Iris pigment epithelial cell (primary cell): Measurements from ENCODE around the gene RGS19.
"Not testable (repeated sequence)": the region's sequence is repeated elsewhere in the genome, so short reads cannot be mapped to it uniquely, and the experiment has no call there.

Experiments
- DNase-seq: peaks from one replicate; pipeline ENCODE4 v3.0.0-alpha.2; 2011; ENCODE audit warnings: low read depth

RGS19 gene

GRCh38 chr20:64095455-64095854 lies 16.1 kb upstream of the RGS19 start:
- DNase-seq, result no peak

- DNase-seq, result no peak
These were observed 13.7 kb upstream of the RGS19 start for GRCh38 chr20:64093013-64093503.

GRCh38 chr20:64092258-64093012 lies 13.1 kb upstream of the RGS19 start:
- DNase-seq, result no peak

- no peak for DNase-seq
These were observed 12.5 kb upstream of the RGS19 start for GRCh38 chr20:64091770-64092169.

GRCh38 chr20:64091340-64091739 lies 12.0 kb upstream of the RGS19 start:
- DNase-seq, result no peak

GRCh38 chr20:64090165-64090564 lies 10.8 kb upstream of the RGS19 start:
- DNase-seq, result no peak

- DNase-seq, result not testable (repeated sequence)
These were observed 9.3 kb upstream of the RGS19 start for GRCh38 chr20:64088586-64088985.

- not testable (repeated sequence) for DNase-seq
These were observed 8.0 kb upstream of the RGS19 start for GRCh38 chr20:64087226-64087825.

GRCh38 chr20:64086801-64087200 lies 7.5 kb upstream of the RGS19 start:
- DNase-seq, result no peak

- no peak for DNase-seq
These were observed 5.4 kb upstream of the RGS19 start for GRCh38 chr20:64084685-64085152.

GRCh38 chr20:64083804-64084684 lies 4.7 kb upstream of the RGS19 start, which contains the start of gene LKAAEAR1:
LKAAEAR1 (minus strand) TSS chr20:64084398; CDS start chr20:64084219, 179 bp downstream.
- DNase-seq, result no peak

- DNase-seq, result peak; percentile 84
These were observed 4.1 kb upstream of the RGS19 start for GRCh38 chr20:64083378-64083803.

- no peak for DNase-seq
These were observed 3.6 kb upstream of the RGS19 start for GRCh38 chr20:64082820-64083377.

GRCh38 chr20:64082126-64082731 lies 2.9 kb upstream of the RGS19 start:
- no peak for DNase-seq

- no peak for DNase-seq
These were observed 2.3 kb upstream of the RGS19 start for GRCh38 chr20:64081624-64081964.

GRCh38 chr20:64080813-64081623 lies 1.7 kb upstream of the RGS19 start:
- DNase-seq, result no peak

- DNase-seq, result peak; percentile 29
These were observed 895 bp upstream of the RGS19 start, which contains the start of gene OPRL1 for GRCh38 chr20:64080013-64080812. OPRL1 (plus strand) TSS chr20:64080082; CDS start chr20:64092721, 12,639 bp downstream.

GRCh38 chr20:64078934-64079272 lies 415 bp downstream of the RGS19 start:
- no peak for DNase-seq

GRCh38 chr20:64077876-64078551 lies 1.3 kb downstream of the RGS19 start:
- DNase-seq, result no peak
